ENCODE measurements around the gene TACR1.

The TACR1 gene

GRCh38 chr2:75194184-75194868, 5.0 kb downstream of the TACR1 start:
- Histone ChIP-seq H3K4me1 (ENCODE audit: control insufficient read depth, insufficient read depth, low read length, poor library complexity, severe bottlenecking) (no peaks in the 10 kb centered on the region), H3K4me3 (ENCODE audit: extremely low read depth, insufficient read depth, low read length, poor library complexity, severe bottlenecking) (no peak overlapping the region), H3K27ac (ENCODE audit: low read depth, low read length, severe bottlenecking) (no peak overlapping the region), H3K9me3 (ENCODE audit: control insufficient read depth, low read length) (no peaks in the 10 kb centered on the region), H3K36me3 (ENCODE audit: control insufficient read depth, insufficient read depth, low read length) (no peaks in the 10 kb centered on the region)
- 81 to 100% methylated on average over 2 to 3 of the region's 4 CpGs for WGBS, 2 experiments (ENCODE audit: insufficient coverage in 2 of 2)

- WGBS, 2 experiments (ENCODE audit: insufficient coverage in 2 of 2) = 100% methylated on average over 1 of the region's 1 CpG; no CpG with 5 or more reads in 1 of the 2 experiments
- no peaks in the 10 kb centered on the region for H3K4me1 ChIP-seq (ENCODE audit: control insufficient read depth, insufficient read depth, low read length, poor library complexity, severe bottlenecking)
- no peaks in the 10 kb centered on the region for H3K36me3 ChIP-seq (ENCODE audit: control insufficient read depth, insufficient read depth, low read length)
- H3K9me3 ChIP-seq (ENCODE audit: control insufficient read depth, low read length) = no peaks in the 10 kb centered on the region
- H3K4me3 ChIP-seq (ENCODE audit: extremely low read depth, insufficient read depth, low read length, poor library complexity, severe bottlenecking) = no peak overlapping the region
- H3K27ac ChIP-seq (ENCODE audit: low read depth, low read length, severe bottlenecking) = no peak overlapping the region
These were observed 6.8 kb downstream of the TACR1 start for GRCh38 chr2:75192496-75192895.

- Histone ChIP-seq H3K4me3 (ENCODE audit: extremely low read depth, insufficient read depth, low read length, poor library complexity, severe bottlenecking) (no peak overlapping the region), H3K9me3 (ENCODE audit: control insufficient read depth, low read length) (no peaks in the 10 kb centered on the region), H3K4me1 (ENCODE audit: control insufficient read depth, insufficient read depth, low read length, poor library complexity, severe bottlenecking) (no peaks in the 10 kb centered on the region), H3K27ac (ENCODE audit: low read depth, low read length, severe bottlenecking) (no peak overlapping the region), H3K36me3 (ENCODE audit: control insufficient read depth, insufficient read depth, low read length) (no peaks in the 10 kb centered on the region)
- no CpG with 5 or more reads among the region's 3 CpGs for WGBS, 2 experiments (ENCODE audit: insufficient coverage in 2 of 2)
These were observed 8.9 kb downstream of the TACR1 start for GRCh38 chr2:75190271-75190990.

- no peak overlapping the region for H3K4me3 ChIP-seq (ENCODE audit: extremely low read depth, insufficient read depth, low read length, poor library complexity, severe bottlenecking)
- no peaks in the 10 kb centered on the region for H3K9me3 ChIP-seq (ENCODE audit: control insufficient read depth, low read length)
- H3K36me3 ChIP-seq (ENCODE audit: control insufficient read depth, insufficient read depth, low read length) = no peaks in the 10 kb centered on the region
- H3K4me1 ChIP-seq (ENCODE audit: control insufficient read depth, insufficient read depth, low read length, poor library complexity, severe bottlenecking) = no peaks in the 10 kb centered on the region
- H3K27ac ChIP-seq (ENCODE audit: low read depth, low read length, severe bottlenecking) = no peak overlapping the region
- WGBS, 2 experiments (ENCODE audit: insufficient coverage in 2 of 2) = 100% methylated on average over 1 of the region's 1 CpG; no CpG with 5 or more reads in 1 of the 2 experiments
These were observed 12.5 kb downstream of the TACR1 start for GRCh38 chr2:75186821-75187220.

GRCh38 chr2:75182606-75183005, 16.7 kb downstream of the TACR1 start:
- Histone ChIP-seq H3K9me3 (ENCODE audit: control insufficient read depth, low read length) (no peaks in the 10 kb centered on the region), H3K36me3 (ENCODE audit: control insufficient read depth, insufficient read depth, low read length) (no peaks in the 10 kb centered on the region), H3K27ac (ENCODE audit: low read depth, low read length, severe bottlenecking) (no peak overlapping the region), H3K4me3 (ENCODE audit: extremely low read depth, insufficient read depth, low read length, poor library complexity, severe bottlenecking) (no peak overlapping the region), H3K4me1 (ENCODE audit: control insufficient read depth, insufficient read depth, low read length, poor library complexity, severe bottlenecking) (no peaks in the 10 kb centered on the region)
- 80% methylated on average over 1 of the region's 3 CpGs; no CpG with 5 or more reads in 1 of the 2 experiments for WGBS, 2 experiments (ENCODE audit: insufficient coverage in 2 of 2)

GRCh38 chr2:75180476-75180875, 18.8 kb downstream of the TACR1 start:
- no peaks in the 10 kb centered on the region for H3K36me3 ChIP-seq (ENCODE audit: control insufficient read depth, insufficient read depth, low read length)
- no peak overlapping the region for H3K4me3 ChIP-seq (ENCODE audit: extremely low read depth, insufficient read depth, low read length, poor library complexity, severe bottlenecking)

GRCh38 chr2:75177427-75177826, 21.9 kb downstream of the TACR1 start:
- H3K36me3 ChIP-seq (ENCODE audit: control insufficient read depth, insufficient read depth, low read length) = no peaks in the 10 kb centered on the region
- 84 to 100% methylated on average over 2 of the region's 2 CpGs for whole genome bisulfite sequencing, 2 experiments (ENCODE audit: insufficient coverage in 2 of 2)
- H3K27ac ChIP-seq (ENCODE audit: low read depth, low read length, severe bottlenecking) = no peak overlapping the region
- H3K4me3 ChIP-seq (ENCODE audit: extremely low read depth, insufficient read depth, low read length, poor library complexity, severe bottlenecking) = no peak overlapping the region
- H3K9me3 ChIP-seq (ENCODE audit: control insufficient read depth, low read length) = no peaks in the 10 kb centered on the region
- H3K4me1 ChIP-seq (ENCODE audit: control insufficient read depth, insufficient read depth, low read length, poor library complexity, severe bottlenecking) = no peaks in the 10 kb centered on the region

More at GRCh38 chr2:75180476-75180875, 18.8 kb downstream of the TACR1 start:
- Histone ChIP-seq H3K9me3 (ENCODE audit: control insufficient read depth, low read length) (no peaks in the 10 kb centered on the region), H3K4me1 (ENCODE audit: control insufficient read depth, insufficient read depth, low read length, poor library complexity, severe bottlenecking) (no peaks in the 10 kb centered on the region), H3K27ac (ENCODE audit: low read depth, low read length, severe bottlenecking) (no peak overlapping the region)

- Histone ChIP-seq H3K4me1 (ENCODE audit: control insufficient read depth, insufficient read depth, low read length, poor library complexity, severe bottlenecking) (no peaks in the 10 kb centered on the region), H3K9me3 (ENCODE audit: control insufficient read depth, low read length) (no peaks in the 10 kb centered on the region), H3K36me3 (ENCODE audit: control insufficient read depth, insufficient read depth, low read length) (no peaks in the 10 kb centered on the region), H3K4me3 (ENCODE audit: extremely low read depth, insufficient read depth, low read length, poor library complexity, severe bottlenecking) (no peak overlapping the region), H3K27ac (ENCODE audit: low read depth, low read length, severe bottlenecking) (no peak overlapping the region)
- WGBS, 2 experiments (ENCODE audit: insufficient coverage in 2 of 2) = 29 to 39% methylated on average over 2 to 3 of the region's 3 CpGs
These were observed 23.9 kb downstream of the TACR1 start for GRCh38 chr2:75175456-75175855.

- 50 to 100% methylated on average over 1 of the region's 2 CpGs for WGBS, 2 experiments (ENCODE audit: insufficient coverage in 2 of 2)
- Histone ChIP-seq H3K4me3 (ENCODE audit: extremely low read depth, insufficient read depth, low read length, poor library complexity, severe bottlenecking) (no peak overlapping the region), H3K36me3 (ENCODE audit: control insufficient read depth, insufficient read depth, low read length) (no peaks in the 10 kb centered on the region), H3K4me1 (ENCODE audit: control insufficient read depth, insufficient read depth, low read length, poor library complexity, severe bottlenecking) (no peaks in the 10 kb centered on the region), H3K9me3 (ENCODE audit: control insufficient read depth, low read length) (no peaks in the 10 kb centered on the region), H3K27ac (ENCODE audit: low read depth, low read length, severe bottlenecking) (no peak overlapping the region)
These were observed 24.3 kb downstream of the TACR1 start for GRCh38 chr2:75174981-75175380.

- Histone ChIP-seq H3K27ac (ENCODE audit: low read depth, low read length, severe bottlenecking) (no peak overlapping the region), H3K36me3 (ENCODE audit: control insufficient read depth, insufficient read depth, low read length) (no peaks in the 10 kb centered on the region), H3K4me3 (ENCODE audit: extremely low read depth, insufficient read depth, low read length, poor library complexity, severe bottlenecking) (no peak overlapping the region), H3K4me1 (ENCODE audit: control insufficient read depth, insufficient read depth, low read length, poor library complexity, severe bottlenecking) (no peaks in the 10 kb centered on the region), H3K9me3 (ENCODE audit: control insufficient read depth, low read length) (no peaks in the 10 kb centered on the region)
- WGBS, 2 experiments (ENCODE audit: insufficient coverage in 2 of 2) = no CpG with 5 or more reads among the region's 2 CpGs
These were observed 24.8 kb downstream of the TACR1 start for GRCh38 chr2:75174519-75174918.

- Histone ChIP-seq H3K9me3 (ENCODE audit: control insufficient read depth, low read length) (no peaks in the 10 kb centered on the region), H3K4me3 (ENCODE audit: extremely low read depth, insufficient read depth, low read length, poor library complexity, severe bottlenecking) (no peak overlapping the region), H3K27ac (ENCODE audit: low read depth, low read length, severe bottlenecking) (no peak overlapping the region), H3K4me1 (ENCODE audit: control insufficient read depth, insufficient read depth, low read length, poor library complexity, severe bottlenecking) (no peaks in the 10 kb centered on the region), H3K36me3 (ENCODE audit: control insufficient read depth, insufficient read depth, low read length) (no peaks in the 10 kb centered on the region)
These were observed 25.6 kb downstream of the TACR1 start for GRCh38 chr2:75173740-75174139.

Data from mesodermal cell (in vitro differentiated cells).